Gastroesophageal sphincter (tissue), 4 donors: Measurements from ENCODE around the gene EXOC6B. TPM values are rescaled to one million over a fixed set of nuclear protein-coding genes. Genes with fewer than 3 reads are reported as not detected.

Experiments
- ATAC-seq: fragments of 150-250 bp; one replicate; pipeline ENCODE4 v1.9.1; 2016; ENCODE audit warnings: mild to moderate bottlenecking, moderate library complexity
- H3K27ac ChIP-seq, 4 donors: fragments of 200-600 bp; sonication (generic) in 3 of 4; 1 replicate in 3 of 4; 2 replicates in 1 of 4; pipeline ENCODE4 v1.5.1; 2016 to 2019
- H3K27me3 ChIP-seq: fragments of 200-600 bp; sonication (generic); one replicate; pipeline ENCODE4 v1.5.1; 2019
- H3K36me3 ChIP-seq, 2 donors: fragments of 200-600 bp; sonication (generic); one replicate each; pipeline ENCODE4 v1.5.1; 2019; ENCODE audit warnings: control low read depth in 1 of 2
- H3K4me1 ChIP-seq, 3 donors: fragments of 200-600 bp; sonication (generic); 1 replicate in 2 of 3; 2 replicates in 1 of 3; pipeline ENCODE4 v1.5.1; 2016 to 2019; ENCODE audit warnings: control low read depth in 2 of 3
- H3K4me3 ChIP-seq, 2 donors: fragments of 200-600 bp; sonication (generic); one replicate each; pipeline ENCODE4 v1.5.1; 2019; ENCODE audit warnings: mild to moderate bottlenecking in 1 of 2, moderate library complexity in 1 of 2
- H3K9me3 ChIP-seq, 3 donors: fragments of 200-600 bp; sonication (generic); one replicate each; pipeline ENCODE4 v1.5.1; 2017 to 2019; ENCODE audit warnings: control low read depth in 2 of 3
- CTCF ChIP-seq, 4 experiments: fragments of 200-600 bp in 2 of 4; fragments of 450-650 bp in 2 of 4; sonication (generic) in 1 of 4; IDR thresholded peaks; one replicate each; pipeline ENCODE4 v1.5.1; 2017 to 2019; ENCODE audit warnings: antibody characterized with exemption in 4 of 4, mild to moderate bottlenecking in 2 of 4, moderate library complexity in 2 of 4
- EP300 ChIP-seq: sonication (generic); formaldehyde crosslinking; IDR thresholded peaks from one replicate; pipeline ENCODE4 v1.6.1; 2017; ENCODE audit warnings: antibody characterized with exemption, mild to moderate bottlenecking
- POLR2A ChIP-seq, 2 donors: fragments of 450-650 bp; IDR thresholded peaks; one replicate each; pipeline ENCODE4 v1.6.1; 2017; ENCODE audit warnings: antibody characterized with exemption in 2 of 2, mild to moderate bottlenecking in 2 of 2, moderate library complexity in 1 of 2
- POLR2AphosphoS5 ChIP-seq: sonication (generic); formaldehyde crosslinking; IDR thresholded peaks from one replicate; pipeline ENCODE4 v1.6.1; 2017; ENCODE audit warnings: antibody characterized with exemption
- WGBS, 2 donors: methylation state at CpG; one replicate each; pipeline ENCODE4 v1.1.5; 2018; ENCODE audit warnings: low coverage in 1 of 2; 5-methylcytosine and 5-hydroxymethylcytosine counted together
- total RNA-seq, 4 donors: library from RNA; depleted of rRNA; stranded (reverse); fragments of >200 nt; gene quantifications; one replicate each; pipeline ENCODE4 v1.1.0, GENCODE V29; 2016

Gene EXOC6B
- total RNA-seq, 4 donors from 2014 or later: 35.3 to 47.2 (median 41.2) TPM

DNA sequence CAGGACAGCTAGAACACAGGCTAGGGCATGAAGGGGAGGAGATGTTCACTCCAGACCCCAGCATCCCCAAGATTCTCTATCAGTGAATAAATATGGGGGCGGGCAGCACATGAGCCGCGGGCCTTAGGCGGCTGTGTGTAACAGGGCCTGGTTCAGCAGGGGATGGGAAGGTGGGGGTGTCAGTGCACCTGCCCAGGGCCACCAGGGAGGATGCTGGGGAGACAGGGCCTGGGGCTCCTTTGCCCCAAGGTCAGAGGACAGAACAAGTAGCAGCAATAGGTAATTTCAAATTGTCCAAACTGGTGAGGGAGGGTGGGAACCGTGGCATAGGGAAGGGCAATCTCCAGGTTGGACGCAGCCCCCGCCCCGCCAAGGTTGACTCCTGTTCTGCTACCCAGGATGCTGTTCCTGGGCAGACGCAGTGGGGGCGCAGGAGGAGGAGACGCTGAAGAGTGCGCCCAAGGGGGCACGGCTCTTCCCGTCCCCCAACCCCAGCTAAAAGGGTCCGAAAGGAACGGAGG is 694.4 kb downstream of the EXOC6B start:
- TF ChIP-seq POLR2AphosphoS5 (no peak), CTCF (IDR thresholded peaks at IDR 0.05) (no peak), EP300 (no peak), POLR2A (IDR thresholded peaks at IDR 0.05) (no peak)
- Histone ChIP-seq H3K27ac (no peak overlapping the region), H3K36me3 (no peaks in the 10 kb centered on the region), H3K27me3 (peaks cover 53% of the 10 kb centered on the region), H3K4me1 (no peaks in the 10 kb centered on the region), H3K4me3 (no peak overlapping the region), H3K9me3 (no peaks in the 10 kb centered on the region)
- 89 to 90% methylated on average over 9 to 10 of the region's 16 CpGs for WGBS, 2 donors
- ATAC-seq: no peak

DNA sequence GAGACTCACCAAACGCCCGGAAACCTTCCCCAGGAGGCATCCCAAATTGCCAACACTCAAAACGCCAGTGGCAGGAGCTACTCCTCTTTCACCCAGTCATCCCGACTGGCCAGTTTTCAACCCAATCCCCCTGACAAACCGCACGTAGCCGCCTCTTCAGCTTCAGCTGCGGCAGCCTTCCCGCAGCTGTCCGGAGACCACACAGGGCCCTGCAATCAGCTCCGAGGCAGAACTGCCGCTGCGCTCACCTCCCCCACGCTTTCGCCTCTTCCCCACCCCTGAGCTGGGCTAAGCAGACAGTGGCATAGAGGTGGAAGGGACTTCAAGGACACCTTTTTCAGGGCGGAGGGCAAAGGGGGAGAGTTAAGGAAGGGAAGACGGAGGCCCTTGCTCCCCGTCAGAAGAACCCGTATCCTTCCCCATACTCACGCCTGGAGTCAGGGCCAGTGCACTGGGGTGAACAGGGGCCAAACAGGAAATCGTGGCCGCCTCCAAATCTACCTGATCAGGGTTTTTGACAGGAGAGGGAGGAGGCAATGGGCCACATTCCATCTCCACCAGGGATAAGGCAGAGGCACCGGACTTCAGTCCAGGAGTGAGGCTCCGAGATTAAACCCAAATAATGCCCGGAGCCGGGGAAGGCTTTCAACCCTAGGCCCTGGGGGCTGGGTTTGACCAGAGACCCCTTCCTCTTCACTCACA is 695.0 kb downstream of the EXOC6B start:
- H3K36me3 ChIP-seq: no peaks in the 10 kb centered on the region
- TF ChIP-seq POLR2A (IDR thresholded peaks at IDR 0.05) (no peak), POLR2AphosphoS5 (no peak), EP300 (no peak), CTCF (IDR thresholded peaks at IDR 0.05) (no peak)
- ATAC-seq: no peak
- no peak overlapping the region for H3K27ac ChIP-seq
- H3K4me1 ChIP-seq: no peaks in the 10 kb centered on the region
- WGBS, 2 donors: 48 to 68% methylated on average over 3 to 4 of the region's 26 CpGs
- no peaks in the 10 kb centered on the region for H3K9me3 ChIP-seq
- peaks cover 55% of the 10 kb centered on the region for H3K27me3 ChIP-seq
- H3K4me3 ChIP-seq: no peak overlapping the region

- TF ChIP-seq POLR2A (IDR thresholded peaks at IDR 0.05): no peak
- no peak for TF ChIP-seq CTCF (IDR thresholded peaks at IDR 0.05)
- TF ChIP-seq EP300: no peak
- no peak for TF ChIP-seq POLR2AphosphoS5
- no peak for ATAC-seq
Observed at GRCh38 chr2:72129681-72130340, 696.0 kb downstream of the EXOC6B start.

GRCh38 chr2:72128843-72129227 is 697.0 kb downstream of the EXOC6B start:
- H3K9me3 ChIP-seq: no peaks in the 10 kb centered on the region
- no peaks in the 10 kb centered on the region for H3K36me3 ChIP-seq
- no peak for ATAC-seq
- H3K4me1 ChIP-seq: no peaks in the 10 kb centered on the region
- TF ChIP-seq EP300: no peak
- no peak for TF ChIP-seq POLR2A (IDR thresholded peaks at IDR 0.05)
- no peak for TF ChIP-seq POLR2AphosphoS5
- no peak for TF ChIP-seq CTCF (IDR thresholded peaks at IDR 0.05)
- H3K27me3 ChIP-seq: peaks cover 54% of the 10 kb centered on the region
- no peak overlapping the region for H3K27ac ChIP-seq
- H3K4me3 ChIP-seq: no peak overlapping the region
- WGBS, 2 donors: 100% methylated on average over 3 of the region's 11 CpGs; no CpG with 5 or more reads in 1 of the 2 donors

More at GRCh38 chr2:72129681-72130340, 696.0 kb downstream of the EXOC6B start:
- H3K27me3 ChIP-seq: peaks cover 59% of the 10 kb centered on the region
- no peaks in the 10 kb centered on the region for H3K36me3 ChIP-seq
- WGBS, 2 donors: 77 to 84% methylated on average over 9 of the region's 9 CpGs
- no peak overlapping the region for H3K4me3 ChIP-seq
- H3K27ac ChIP-seq: no peak overlapping the region
- no peaks in the 10 kb centered on the region for H3K4me1 ChIP-seq
- H3K9me3 ChIP-seq: no peaks in the 10 kb centered on the region
